Stomach (tissue), 9 donors: ENCODE measurements around the gene ORAI1. TPM values are rescaled to one million over a fixed set of nuclear protein-coding genes. Genes with fewer than 3 reads are reported as not detected.

ENCODE experiments used
- DNase-seq, 2 donors: peaks; one replicate each; pipeline versions ENCODE4 v3.0.0 to v3.0.0-alpha.2; 2013 to 2019
- H3K27ac ChIP-seq, 5 donors: fragments of 200-600 bp in 4 of 5; sonication (generic) in 4 of 5; one replicate each; pipeline ENCODE4 v1.5.1; 2013 to 2019; ENCODE audit warnings: mild to moderate bottlenecking in 1 of 5, moderate library complexity in 1 of 5
- H3K27me3 ChIP-seq, 3 donors: fragments of 200-600 bp; sonication (generic); one replicate each; pipeline ENCODE4 v1.5.1; 2017 to 2019; ENCODE audit warnings: mixed run types in 1 of 3
- H3K36me3 ChIP-seq, 4 donors: fragments of 200-600 bp; sonication (generic); 1 replicate in 3 of 4; 2 replicates in 1 of 4; pipeline ENCODE4 v1.5.1; 2016 to 2019
- H3K4me1 ChIP-seq, 4 donors: fragments of 200-600 bp; sonication (generic); one replicate each; pipeline ENCODE4 v1.5.1; 2016 to 2019
- H3K4me3 ChIP-seq, 4 donors: fragments of 200-600 bp; sonication (generic) in 3 of 4; one replicate each; pipeline ENCODE4 v1.5.1; 2016 to 2019; ENCODE audit warnings: mild to moderate bottlenecking in 1 of 4
- H3K9me3 ChIP-seq, 4 donors: fragments of 200-600 bp; sonication (generic); one replicate each; pipeline ENCODE4 v1.5.1; 2016 to 2019
- EP300 ChIP-seq: sonication (generic); formaldehyde crosslinking; IDR thresholded peaks from one replicate; pipeline ENCODE4 v1.6.1; 2017; ENCODE audit warnings: antibody characterized with exemption
- POLR2A ChIP-seq, 4 donors: fragments of 450-650 bp; IDR thresholded peaks; one replicate each; pipeline ENCODE4 v1.6.1; 2016; ENCODE audit warnings: antibody characterized with exemption in 4 of 4, control low read depth in 2 of 4, mild to moderate bottlenecking in 1 of 4, moderate library complexity in 1 of 4
- POLR2AphosphoS5 ChIP-seq, 3 donors: sonication (generic); formaldehyde crosslinking; IDR thresholded peaks; one replicate each; pipeline ENCODE4 v1.6.1; 2016; ENCODE audit warnings: antibody characterized with exemption in 3 of 3
- WGBS, 5 donors: extraction: QIAGEN DNeasy Blood & Tissue Kit in 3 of 5; methylation state at CpG; one replicate each; pipeline versions ENCODE4 v1.1.5 to v1.1.7; 2013 to 2018; 5-methylcytosine and 5-hydroxymethylcytosine counted together
- intact Hi-C: fragments of 100-400 bp; cut with DNase I; formaldehyde crosslinking; loops from one replicate; pipeline ENCODE4 v1.15.1; 2023; ENCODE audit warnings: low total_unique reads
- polyA plus RNA-seq, 3 donors: library from polyadenylated mRNA; stranded (reverse); fragments of 200-250 nt; gene quantifications; one replicate each; pipeline ENCODE4 v1.2.3, GENCODE V29; 2013
- total RNA-seq, 5 donors: library from RNA; depleted of rRNA; stranded (reverse); fragments of >200 nt; gene quantifications; one replicate each; pipeline versions ENCODE4 v1.1.0 to v1.2.3, GENCODE V29; 2014 to 2016
- TF ChIP-seq, protein P1 (sequence below), 7 experiments: fragments of 450-650 bp in 4 of 7; fragments of 200-600 bp in 3 of 7; sonication (generic) in 3 of 7; IDR thresholded peaks; one replicate each; pipeline ENCODE4 v1.5.1; 2016 to 2019; ENCODE audit warnings: antibody characterized with exemption in 7 of 7, control low read depth in 2 of 7, mild to moderate bottlenecking in 1 of 7
- donor health status: healthy with polysubstance abuse.
- donor health status: Bipolar disorder and iron deficiency.
- donor health status: healthy.

The ORAI1 gene
- total and polyA plus RNA-seq, 8 donors = 0.45 to 37.9 (median 8.6) TPM

DNA sequence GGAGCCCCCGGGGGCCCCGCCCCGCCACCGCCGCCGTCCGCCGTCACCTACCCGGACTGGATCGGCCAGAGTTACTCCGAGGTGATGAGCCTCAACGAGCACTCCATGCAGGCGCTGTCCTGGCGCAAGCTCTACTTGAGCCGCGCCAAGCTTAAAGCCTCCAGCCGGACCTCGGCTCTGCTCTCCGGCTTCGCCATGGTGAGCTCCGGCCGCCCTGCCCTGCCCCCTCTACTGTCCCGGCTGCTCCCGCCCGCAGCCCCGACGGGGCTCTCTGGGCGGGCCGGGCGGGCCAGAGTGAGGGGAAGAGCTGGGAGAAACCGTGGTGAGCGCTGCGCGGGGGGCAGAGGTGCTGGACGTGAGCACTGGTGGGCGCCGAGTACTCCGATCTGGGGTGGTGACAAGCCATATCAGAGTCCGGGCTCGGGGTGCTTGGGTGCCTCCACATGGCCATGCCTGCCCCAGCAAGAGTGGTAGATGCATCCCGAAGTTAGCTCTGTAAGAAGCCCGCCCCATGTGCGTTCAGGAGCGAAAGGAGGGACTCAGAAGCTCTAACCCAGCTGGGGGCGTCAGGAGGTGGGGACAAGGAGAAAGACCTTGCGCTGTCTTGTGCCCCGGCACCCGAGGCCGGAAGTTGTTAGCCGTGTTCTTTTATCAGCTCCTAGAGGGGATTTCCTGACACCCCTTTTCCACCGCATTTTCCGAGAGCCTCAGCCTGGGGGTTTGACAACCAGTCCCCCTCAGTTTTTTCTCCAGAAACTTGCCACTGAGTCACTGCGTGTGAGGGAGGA is 717 bp downstream of the ORAI1 start:
- DNase-seq = peak; percentile 58 to 85
- Histone ChIP-seq H3K9me3 (no peaks in the 10 kb centered on the region), H3K27ac (peak overlapping the region; percentile 94 to 99 (median 96)), H3K4me3 (peak overlapping the region; percentile 63 to 89 (median 69)), H3K36me3 (no peaks in the 10 kb centered on the region), H3K4me1 (peaks cover 44 to 69% (median 54%) of the 10 kb centered on the region in 4 donors), H3K27me3 (no peaks in the 10 kb centered on the region)
- intact Hi-C loops = loop anchor here (10.0 kb wide), 1 partner anchor 48 kb away; no protein-coding TSS in a partner anchor
- TF ChIP-seq POLR2AphosphoS5 (IDR thresholded peaks at IDR 0.05) = no peak
- TF ChIP-seq POLR2A (IDR thresholded peaks at IDR 0.05) = no peak
- no peak for TF ChIP-seq EP300
- TF ChIP-seq, protein P1, sequence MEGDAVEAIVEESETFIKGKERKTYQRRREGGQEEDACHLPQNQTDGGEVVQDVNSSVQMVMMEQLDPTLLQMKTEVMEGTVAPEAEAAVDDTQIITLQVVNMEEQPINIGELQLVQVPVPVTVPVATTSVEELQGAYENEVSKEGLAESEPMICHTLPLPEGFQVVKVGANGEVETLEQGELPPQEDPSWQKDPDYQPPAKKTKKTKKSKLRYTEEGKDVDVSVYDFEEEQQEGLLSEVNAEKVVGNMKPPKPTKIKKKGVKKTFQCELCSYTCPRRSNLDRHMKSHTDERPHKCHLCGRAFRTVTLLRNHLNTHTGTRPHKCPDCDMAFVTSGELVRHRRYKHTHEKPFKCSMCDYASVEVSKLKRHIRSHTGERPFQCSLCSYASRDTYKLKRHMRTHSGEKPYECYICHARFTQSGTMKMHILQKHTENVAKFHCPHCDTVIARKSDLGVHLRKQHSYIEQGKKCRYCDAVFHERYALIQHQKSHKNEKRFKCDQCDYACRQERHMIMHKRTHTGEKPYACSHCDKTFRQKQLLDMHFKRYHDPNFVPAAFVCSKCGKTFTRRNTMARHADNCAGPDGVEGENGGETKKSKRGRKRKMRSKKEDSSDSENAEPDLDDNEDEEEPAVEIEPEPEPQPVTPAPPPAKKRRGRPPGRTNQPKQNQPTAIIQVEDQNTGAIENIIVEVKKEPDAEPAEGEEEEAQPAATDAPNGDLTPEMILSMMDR (IDR thresholded peaks at IDR 0.05) = no peak
- WGBS, 5 donors = 0 to 1% (median 0%) methylated on average over 12 to 51 of the region's 53 CpGs

DNA sequence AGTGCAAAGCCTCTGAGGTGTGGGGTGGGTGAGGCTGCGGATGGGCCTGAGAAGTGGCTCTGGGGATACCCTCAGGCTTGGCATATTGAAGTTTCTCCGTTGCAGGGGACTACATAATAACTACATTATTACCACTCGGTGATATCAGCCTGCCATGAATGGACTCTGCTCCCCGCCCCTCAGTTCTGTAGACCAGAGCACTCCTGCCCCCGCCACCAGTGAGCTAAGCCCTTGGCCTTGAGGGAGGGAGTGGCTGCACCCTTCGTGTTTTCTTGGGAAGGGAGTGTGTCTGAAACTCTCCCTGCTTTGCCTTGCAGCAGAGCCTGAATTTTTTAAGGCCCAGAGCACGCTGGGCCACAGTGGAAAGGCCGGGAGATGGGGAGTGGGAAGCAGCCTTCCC is 1.7 kb downstream of the ORAI1 start:
- intact Hi-C loops = loop anchor here (10.0 kb wide), 1 partner anchor 47 kb away; no protein-coding TSS in a partner anchor
- H3K36me3 ChIP-seq = no peaks in the 10 kb centered on the region
- H3K27me3 ChIP-seq = no peaks in the 10 kb centered on the region
- peak; percentile 34 to 80 for DNase-seq
- TF ChIP-seq, protein P1 (IDR thresholded peaks at IDR 0.05) = no peak
- TF ChIP-seq POLR2AphosphoS5 (IDR thresholded peaks at IDR 0.05) (no peak), EP300 (no peak), POLR2A (IDR thresholded peaks at IDR 0.05) (no peak)
- WGBS, 5 donors = 12 to 29% (median 23%) methylated on average over 8 of the region's 8 CpGs
- no peaks in the 10 kb centered on the region for H3K9me3 ChIP-seq
- peak overlapping the region; percentile 63 to 89 (median 69) for H3K4me3 ChIP-seq
- H3K4me1 ChIP-seq = peaks cover 54 to 79% (median 64%) of the 10 kb centered on the region in 4 donors
- peak overlapping the region; percentile 94 to 99 (median 96) for H3K27ac ChIP-seq

DNA sequence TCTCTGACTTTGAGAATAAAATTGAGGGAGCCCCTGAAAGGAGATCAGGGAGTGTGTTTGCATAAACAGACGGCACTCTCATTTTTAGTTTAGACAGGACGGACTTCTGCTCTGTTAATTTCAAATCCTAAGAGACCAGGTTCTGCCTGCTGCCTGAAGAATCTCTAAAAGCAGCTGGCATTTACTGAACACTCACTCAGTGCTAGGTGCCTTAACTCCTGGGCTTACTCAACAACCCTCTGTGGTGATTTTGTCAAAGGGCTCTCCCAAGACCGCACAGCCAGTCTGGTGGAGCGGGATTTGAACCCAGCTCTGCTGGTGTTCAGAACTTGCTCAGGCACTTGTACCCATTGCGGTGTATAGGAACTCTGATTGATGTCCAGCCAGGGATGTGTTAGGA is 2.2 kb downstream of the ORAI1 start:
- H3K36me3 ChIP-seq = no peaks in the 10 kb centered on the region
- TF ChIP-seq, protein P1 (IDR thresholded peaks at IDR 0.05) = no peak
- peak overlapping the region; percentile 94 to 99 (median 96) for H3K27ac ChIP-seq
- H3K9me3 ChIP-seq = no peaks in the 10 kb centered on the region
- H3K4me3 ChIP-seq = peak overlapping the region in 3 of 4 donors; percentile 63 to 89 (median 65)
- no peak for DNase-seq
- H3K4me1 ChIP-seq = peaks cover 57 to 84% (median 68%) of the 10 kb centered on the region in 4 donors
- no peaks in the 10 kb centered on the region for H3K27me3 ChIP-seq
- intact Hi-C loops = loop anchor here (10.0 kb wide), 1 partner anchor 46 kb away; no protein-coding TSS in a partner anchor
- 63 to 70% (median 66%) methylated on average over 5 of the region's 5 CpGs for WGBS, 5 donors

DNA sequence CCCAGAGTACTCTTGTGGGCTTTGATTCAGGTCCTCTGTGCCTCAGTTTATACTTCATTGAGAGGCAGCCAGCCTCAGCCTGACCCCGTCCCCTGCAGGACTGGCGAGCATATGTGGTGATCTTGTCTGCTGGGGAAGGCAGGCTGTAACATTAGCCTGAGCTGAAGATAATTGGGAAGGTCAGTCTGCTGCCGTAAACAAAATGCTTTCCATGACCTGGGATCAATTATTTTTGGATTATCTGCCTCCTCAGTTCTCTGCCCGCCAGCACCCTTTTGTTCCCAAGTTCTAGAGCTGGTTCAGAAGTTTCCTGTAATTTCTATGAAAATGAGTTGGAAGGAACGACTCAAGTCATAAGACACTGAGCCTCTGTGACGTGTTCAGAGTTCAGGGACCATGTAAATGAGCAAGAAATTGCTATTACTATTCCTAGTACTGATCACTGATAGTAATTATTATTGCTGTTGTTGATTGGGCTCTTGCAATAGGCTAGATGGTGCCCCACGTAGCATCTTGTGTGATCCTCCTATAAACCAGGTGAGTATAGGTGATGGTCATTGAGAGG is 4.5 kb downstream of the ORAI1 start:
- peak overlapping the region in 2 of 5 donors; percentile 95 to 97 for H3K27ac ChIP-seq
- WGBS, 5 donors = 72 to 93% (median 85%) methylated on average over 7 of the region's 7 CpGs
- H3K36me3 ChIP-seq = no peaks in the 10 kb centered on the region
- H3K9me3 ChIP-seq = no peaks in the 10 kb centered on the region
- H3K27me3 ChIP-seq = no peaks in the 10 kb centered on the region
- H3K4me1 ChIP-seq = peaks cover 52 to 73% (median 57%) of the 10 kb centered on the region in 4 donors
- intact Hi-C loops = no loop called here
- TF ChIP-seq POLR2A (IDR thresholded peaks at IDR 0.05) = no peak
- TF ChIP-seq EP300 = no peak
- TF ChIP-seq, protein P1 (IDR thresholded peaks at IDR 0.05) = no peak
- no peak for TF ChIP-seq POLR2AphosphoS5 (IDR thresholded peaks at IDR 0.05)
- DNase-seq = no peak
- H3K4me3 ChIP-seq = no peak overlapping the region
